GM21576 (cell line): ENCODE results near the gene DCN.
"Not testable (repeated sequence)": the region's sequence is repeated elsewhere in the genome, so short reads cannot be mapped to it uniquely, and the experiment has no call there.

ENCODE experiments used
- ATAC-seq: cut with Tn5 transposase; IDR thresholded peaks from one replicate; pipeline ENCODE4 v1.9.1; 2021; ENCODE audit warnings: mild to moderate bottlenecking, moderate library complexity; ENCODE audit not compliant: unreplicated experiment

DCN gene

GRCh38 chr12:91182636-91183455, at the start of gene DCN:
DCN (minus strand) TSS chr12:91182817; CDS start chr12:91178552, 4,265 bp downstream.
- ATAC-seq, result no peak

GRCh38 chr12:91230841-91231240, 48.2 kb upstream of the DCN start:
- no peak for ATAC-seq

GRCh38 chr12:91226951-91227350, 44.3 kb upstream of the DCN start:
- ATAC-seq, result no peak

GRCh38 chr12:91225316-91225715, 42.7 kb upstream of the DCN start:
- no peak for ATAC-seq

- ATAC-seq, result no peak
Observed at GRCh38 chr12:91224401-91224800, 41.8 kb upstream of the DCN start.

GRCh38 chr12:91222746-91223145, 40.1 kb upstream of the DCN start:
- no peak for ATAC-seq

GRCh38 chr12:91219919-91220318, 37.3 kb upstream of the DCN start:
- no peak for ATAC-seq

GRCh38 chr12:91219511-91219910, 36.9 kb upstream of the DCN start:
- no peak for ATAC-seq

GRCh38 chr12:91216871-91217270, 34.3 kb upstream of the DCN start:
- ATAC-seq, result no peak

GRCh38 chr12:91215940-91216454, 33.4 kb upstream of the DCN start:
- no peak for ATAC-seq

GRCh38 chr12:91211866-91212265, 29.2 kb upstream of the DCN start:
- no peak for ATAC-seq

- no peak for ATAC-seq
Observed at GRCh38 chr12:91210618-91211017, 28.0 kb upstream of the DCN start.

GRCh38 chr12:91210144-91210543, 27.5 kb upstream of the DCN start:
- ATAC-seq, result no peak

- ATAC-seq, result not testable (repeated sequence)
Observed at GRCh38 chr12:91207301-91207700, 24.7 kb upstream of the DCN start.

GRCh38 chr12:91205811-91206210, 23.2 kb upstream of the DCN start:
- no peak for ATAC-seq

GRCh38 chr12:91204421-91204820, 21.8 kb upstream of the DCN start:
- ATAC-seq, result no peak

GRCh38 chr12:91203610-91204009, 21.0 kb upstream of the DCN start:
- ATAC-seq, result no peak

GRCh38 chr12:91202390-91202789, 19.8 kb upstream of the DCN start:
- no peak for ATAC-seq

- ATAC-seq, result no peak
Observed at GRCh38 chr12:91196436-91196835, 13.8 kb upstream of the DCN start.

GRCh38 chr12:91194500-91194899, 11.9 kb upstream of the DCN start:
- no peak for ATAC-seq

GRCh38 chr12:91191513-91192111, 9.0 kb upstream of the DCN start:
- no peak for ATAC-seq

GRCh38 chr12:91189516-91189915, 6.9 kb upstream of the DCN start:
- no peak for ATAC-seq
